ENCODE measurements around the gene PRKCH.

PRKCH gene

DNA sequence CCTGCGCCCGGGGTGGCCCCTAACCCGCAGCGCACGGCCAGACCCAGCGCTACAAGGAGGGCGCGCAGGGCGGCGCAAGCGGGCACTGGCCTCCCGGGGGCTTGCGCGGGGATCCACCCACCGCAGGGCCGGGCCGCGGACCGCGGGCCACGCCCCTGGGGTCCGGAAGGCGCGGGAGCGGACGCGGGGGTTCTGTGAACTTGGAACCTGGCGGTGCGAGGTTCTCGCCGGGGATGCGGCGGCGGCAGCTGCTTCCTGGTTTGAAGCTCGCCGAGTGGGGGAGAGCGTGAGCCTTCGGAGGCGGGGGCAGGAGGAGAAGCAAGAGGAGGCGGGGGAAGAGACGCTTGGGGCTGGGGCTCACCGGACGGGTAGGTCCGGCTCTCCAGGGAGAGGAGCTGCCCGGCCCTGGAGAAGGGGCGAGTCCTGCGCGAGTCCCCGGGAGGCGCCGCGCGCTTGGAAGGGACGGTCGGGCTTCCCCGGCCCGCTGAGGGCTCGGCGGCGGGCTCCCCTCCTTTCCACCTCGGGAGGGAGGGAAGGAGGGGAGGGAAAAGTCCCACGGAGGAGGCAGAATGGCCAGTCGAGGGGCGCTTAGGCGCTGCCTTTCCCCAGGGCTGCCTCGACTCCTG lies at the start of gene PRKCH:
Gene PRKCH, plus strand, starts transcription at position 195 of the 626 bp plus-strand sequence. CDS start 523 bp downstream, outside the sequence.
- DNase-seq = peak; percentile 50

- DNase-seq = no peak
These were observed 44.1 kb upstream of the PRKCH start for GRCh38 chr14:61277232-61277631.

GRCh38 chr14:61277784-61278183 lies 43.6 kb upstream of the PRKCH start:
- no peak for DNase-seq

GRCh38 chr14:61279082-61279481 lies 42.3 kb upstream of the PRKCH start:
- no peak for DNase-seq

GRCh38 chr14:61280092-61280525 lies 41.3 kb upstream of the PRKCH start:
- no peak for DNase-seq

DNA sequence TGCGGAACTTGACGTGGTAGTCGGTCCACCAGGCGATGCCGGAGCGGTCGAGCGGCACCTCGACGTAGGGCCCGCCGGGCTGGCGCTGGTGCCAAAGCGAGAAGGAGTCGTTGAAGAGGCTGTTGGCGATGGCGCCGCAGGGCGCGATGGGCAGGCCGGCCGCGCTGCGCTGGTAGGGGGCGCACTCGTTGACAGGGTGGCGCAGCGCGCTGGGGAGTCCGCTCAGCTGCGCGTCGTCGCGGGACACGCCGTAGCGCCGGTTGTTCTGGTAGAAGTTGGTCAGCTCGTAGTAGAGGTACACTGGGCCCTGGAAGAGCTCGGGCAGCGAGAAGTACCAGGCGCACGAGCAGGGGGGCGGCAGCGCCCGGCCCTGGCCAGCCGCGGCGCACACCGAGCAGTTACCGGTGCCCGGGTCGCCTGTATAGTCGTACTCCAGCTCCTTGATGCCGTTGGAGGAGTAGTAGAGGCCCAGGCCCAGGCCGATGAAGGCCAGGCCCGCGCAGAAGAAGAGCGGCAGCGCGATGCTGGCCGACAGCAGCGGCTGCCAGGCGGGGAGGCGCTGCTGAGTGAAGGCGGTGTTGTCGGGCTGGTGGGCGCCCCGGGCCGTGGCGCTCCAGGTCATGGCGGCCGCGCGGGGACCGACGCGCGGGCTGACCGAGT lies 40.7 kb upstream of the PRKCH start:
- peak; percentile 30 for DNase-seq

DNA sequence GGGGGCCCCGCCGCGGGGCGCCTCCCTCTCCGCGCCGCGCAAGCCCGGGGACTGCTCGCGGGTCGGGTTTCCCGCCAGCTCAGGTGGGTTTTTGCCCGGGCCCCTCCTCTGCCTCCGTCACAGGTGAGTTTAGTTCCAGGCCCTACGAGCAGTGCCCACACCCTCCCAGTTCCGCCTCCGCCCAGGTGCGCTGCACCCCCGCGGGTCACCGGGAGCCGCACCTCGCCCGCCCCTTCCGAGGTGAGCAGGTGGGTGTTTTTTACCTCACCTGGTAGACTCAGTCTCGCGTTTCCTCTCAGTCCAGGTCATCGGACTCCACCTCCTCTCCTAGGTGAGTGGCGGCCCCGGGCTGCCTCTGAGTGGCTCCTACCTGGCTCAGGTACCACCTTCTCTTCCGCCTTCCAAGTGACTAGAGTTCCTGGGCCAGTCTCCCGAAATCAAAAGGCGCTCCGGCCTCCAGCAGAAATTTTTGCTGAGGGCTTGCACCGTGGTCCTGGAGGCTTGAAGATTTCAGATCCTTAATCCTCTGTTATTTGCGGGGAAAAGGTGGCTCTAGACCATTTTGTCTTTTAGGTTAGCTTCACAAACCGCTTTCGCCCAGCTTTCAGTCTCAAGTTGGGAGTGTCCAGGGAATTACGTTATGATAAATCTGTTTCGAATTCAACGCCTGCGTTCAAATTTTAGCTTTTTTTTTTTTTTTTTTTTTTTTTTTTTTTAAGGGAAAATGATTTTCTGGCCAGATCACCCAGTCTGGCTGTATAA lies 40.0 kb upstream of the PRKCH start, which contains the start of gene TMEM30B:
Gene TMEM30B, minus strand, starts transcription at position 153 of the 762 bp plus-strand sequence. CDS start 191 bp downstream, outside the sequence.
- DNase-seq = peak; percentile 30

GRCh38 chr14:61281948-61282275 lies 39.5 kb upstream of the PRKCH start:
- DNase-seq = no peak

DNA sequence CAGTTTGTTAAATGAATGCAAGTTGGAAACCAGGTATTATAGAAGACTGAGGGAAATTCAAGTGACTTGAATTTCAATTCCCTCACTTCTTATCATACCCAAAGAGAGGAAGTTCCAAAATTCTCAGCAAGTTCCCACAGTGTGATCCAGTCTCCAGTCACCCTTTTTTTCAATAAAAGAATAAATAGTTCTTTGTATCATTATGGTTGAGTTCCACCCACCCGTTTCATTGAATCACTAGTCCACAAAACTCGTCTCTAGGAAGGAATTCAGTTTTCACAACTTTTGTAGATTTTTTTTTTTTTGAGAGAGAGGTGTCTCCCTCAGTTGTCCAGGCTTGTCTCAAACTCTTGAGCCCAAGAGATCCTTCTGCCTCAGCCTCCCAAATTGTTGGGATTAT lies 38.6 kb upstream of the PRKCH start:
- DNase-seq = no peak

GRCh38 chr14:61284001-61284400 lies 37.4 kb upstream of the PRKCH start:
- DNase-seq = no peak

GRCh38 chr14:61285364-61285763 lies 36.0 kb upstream of the PRKCH start:
- DNase-seq = no peak

DNA sequence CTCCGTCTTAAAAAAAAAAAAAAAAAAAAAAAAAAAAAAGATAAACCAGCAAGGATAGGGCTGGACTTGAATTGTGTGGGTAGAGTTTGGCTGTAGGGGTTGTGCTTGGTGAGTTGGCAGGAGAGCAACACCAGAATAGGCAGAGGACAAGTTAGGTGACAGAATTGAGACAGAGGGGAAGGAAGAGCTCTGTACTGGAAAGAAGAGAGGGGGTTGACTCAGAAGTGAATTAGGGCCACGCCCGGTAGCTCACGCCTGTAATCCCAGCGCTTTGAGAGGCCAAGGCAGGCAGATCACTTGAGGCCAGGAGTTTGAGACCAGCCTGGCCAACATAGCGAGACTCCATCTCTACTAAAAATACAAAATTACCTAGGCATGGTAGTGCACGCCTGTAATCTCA lies 34.2 kb upstream of the PRKCH start:
- DNase-seq = no peak

DNA sequence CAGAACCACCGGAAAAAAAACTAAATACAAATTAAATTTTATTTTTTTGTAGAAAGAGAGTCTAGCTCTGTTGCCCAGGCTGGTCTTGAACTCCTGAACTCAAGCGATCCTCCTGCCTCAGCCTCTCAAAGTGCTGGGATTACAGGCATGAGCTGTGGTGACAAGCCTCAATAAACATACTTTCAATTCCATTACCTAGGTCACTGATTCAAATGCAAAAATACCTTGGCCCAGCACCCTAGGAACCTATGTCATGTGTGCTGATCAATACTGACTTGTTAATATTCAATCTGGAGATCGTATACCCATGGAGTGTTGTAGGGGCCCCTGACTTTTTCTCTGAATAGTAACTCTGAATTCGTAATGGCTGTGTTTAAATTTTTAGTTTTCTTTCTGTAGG lies 33.2 kb upstream of the PRKCH start:
- DNase-seq = no peak

DNA sequence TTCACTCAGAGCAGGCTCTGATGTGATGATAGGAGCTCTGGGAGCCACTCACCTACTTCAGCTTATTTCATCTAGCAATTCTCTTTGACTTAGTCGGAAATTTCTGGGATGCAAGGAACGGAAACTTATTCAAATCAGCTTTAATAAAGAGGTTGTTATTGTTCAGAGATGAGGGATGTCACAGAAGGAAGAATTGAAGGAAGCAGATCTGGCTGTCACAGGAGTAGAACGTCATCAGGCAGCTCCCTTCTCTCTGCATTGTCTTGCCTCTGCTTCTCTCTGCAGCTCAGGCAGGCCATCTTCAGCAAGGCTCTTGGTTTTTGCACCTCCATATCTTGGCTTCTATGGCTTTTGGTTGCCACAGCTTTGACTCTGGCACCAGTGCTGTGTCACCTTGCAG lies 32.7 kb upstream of the PRKCH start:
- no peak for DNase-seq

- DNase-seq = no peak
These were observed 30.7 kb upstream of the PRKCH start for GRCh38 chr14:61290701-61291100.

GRCh38 chr14:61296151-61296550 lies 25.2 kb upstream of the PRKCH start:
- no peak for DNase-seq

- DNase-seq = peak; percentile 13
These were observed 24.5 kb upstream of the PRKCH start for GRCh38 chr14:61296719-61297502.

GRCh38 chr14:61297581-61297980 lies 23.8 kb upstream of the PRKCH start:
- DNase-seq = no peak

- no peak for DNase-seq
These were observed 22.6 kb upstream of the PRKCH start for GRCh38 chr14:61298824-61299223.

GRCh38 chr14:61300209-61300608 lies 21.2 kb upstream of the PRKCH start:
- no peak for DNase-seq

DNA sequence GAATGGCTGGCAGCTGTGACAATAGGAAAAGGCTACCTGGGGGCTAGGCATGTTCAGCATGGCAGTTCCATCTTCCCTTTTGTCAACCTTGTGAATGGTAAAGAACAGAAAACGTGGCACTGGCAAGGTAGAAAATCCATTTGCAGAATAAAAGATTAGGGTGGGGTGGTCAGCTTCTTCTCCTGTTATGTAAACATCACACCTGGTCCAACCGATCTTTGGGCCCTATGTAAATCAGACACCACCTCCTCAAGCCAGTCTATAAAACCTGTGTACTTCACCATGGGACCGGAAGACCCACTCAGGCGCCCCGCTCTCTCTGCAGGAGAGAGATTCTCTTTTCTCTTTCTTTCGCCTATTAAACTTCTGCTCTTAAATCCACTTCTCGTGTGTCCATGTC lies 20.6 kb upstream of the PRKCH start:
- DNase-seq = no peak

DNA sequence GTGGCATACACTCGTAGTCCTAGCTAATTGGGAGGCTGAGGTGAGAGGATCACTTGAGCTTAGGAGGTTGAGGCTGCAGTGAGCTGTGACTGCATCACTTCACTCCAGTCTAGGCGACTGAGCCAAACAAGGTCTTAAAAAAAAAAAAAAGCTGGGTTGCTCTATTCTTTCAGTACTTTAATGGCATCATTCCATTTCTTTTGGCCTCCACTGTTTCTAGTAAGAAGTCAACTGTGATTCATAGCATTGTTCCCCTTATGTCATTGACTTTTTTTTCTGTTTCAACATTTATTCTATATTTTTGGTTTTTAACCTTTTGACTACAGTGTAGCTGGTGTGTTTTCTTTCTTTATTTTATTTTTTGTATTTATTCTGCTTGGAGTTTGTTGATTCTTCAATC lies 16.7 kb upstream of the PRKCH start:
- no peak for DNase-seq

GRCh38 chr14:61308198-61308597 lies 13.2 kb upstream of the PRKCH start:
- DNase-seq = no peak
